Right cardiac atrium (tissue), 5 donors: ENCODE measurements around the gene TSPOAP1. TPM values are rescaled to one million over a fixed set of nuclear protein-coding genes. Genes with fewer than 3 reads are reported as not detected.

Experiments
- ATAC-seq, 2 donors: fragments of 200-7000 bp; cut with Tn5 transposase; one replicate each; pipeline versions ENCODE4 v1.8.0 to v1.9.1; 2020; ENCODE audit warnings: moderate library complexity in 2 of 2, mild to moderate bottlenecking in 1 of 2
- DNase-seq, 3 donors: peaks; one replicate each; pipeline ENCODE4 v3.0.0-alpha.2; 2020
- H3K27ac ChIP-seq: one replicate; pipeline ENCODE4 v1.5.1; 2013; ENCODE audit warnings: mild to moderate bottlenecking, low read length, control low read depth, moderate library complexity
- H3K27me3 ChIP-seq: one replicate; pipeline ENCODE4 v1.6.1; 2013; ENCODE audit not compliant: control insufficient read depth, insufficient read depth
- H3K4me1 ChIP-seq: one replicate; pipeline ENCODE4 v1.6.1; 2013; ENCODE audit warnings: low read length; ENCODE audit not compliant: control insufficient read depth, insufficient read depth
- H3K4me3 ChIP-seq: one replicate; pipeline ENCODE4 v1.5.1; 2013; ENCODE audit warnings: low read length, control low read depth
- H3K9me3 ChIP-seq: one replicate; pipeline ENCODE4 v1.6.1; 2013; ENCODE audit warnings: low read length; ENCODE audit not compliant: control insufficient read depth
- WGBS: extraction: QIAGEN DNeasy Blood & Tissue Kit; methylation state at CpG from one replicate; pipeline ENCODE4 v1.1.7; 2013; 5-methylcytosine and 5-hydroxymethylcytosine counted together
- intact Hi-C, 4 donors: fragments of 100-400 bp; cut with DNase I; formaldehyde crosslinking; loops; one replicate each; pipeline versions ENCODE4 v1.11.0 to v1.14.0; 2022 to 2023
- long read RNA-seq, 4 donors: library from polyadenylated mRNA; unstranded; transcript quantifications; one replicate each; pipeline ENCODE4 v2.0.0, GENCODE V29; 2020 to 2021
- polyA plus RNA-seq: library from polyadenylated mRNA; stranded (reverse); fragments of 200-250 nt; gene quantifications from one replicate; pipeline ENCODE4 v1.2.3, GENCODE V29; 2013
- total RNA-seq, 4 donors: library from RNA; stranded (reverse); fragmentation: NEBNext Ultra II Directional; extraction: Animal tissue kit (Norgen Biotek cat#: 25700); gene quantifications; one replicate each; pipeline ENCODE4 v1.2.1, GENCODE V29; 2021
- donor health status: healthy with polysubstance abuse.
- donor health status: DM: no; HTN: yes; CAD: no.
- donor health status: DM: no; HTN: no; CAD: no.
- donor health status: DM: no; HTN: yes; CAD: no; lungs with severe emphysema.
- donor health status: DM: yes; HTN: yes; CAD: no.

The TSPOAP1 gene
- total RNA-seq (10 to 100 TPM in 3 of 4 donors, 1 to 10 TPM in 1; 7.0 to 21.5 (median 19.2) TPM), polyA plus RNA-seq (13.0 TPM)
- long read RNA-seq, donor 1, full-length matches to known transcripts, result 2 of 31 reads
- long read RNA-seq, donor 1, partial matches to known transcripts, result 18 of 31 reads
- long read RNA-seq, donor 1, other reads (novel, unspliced or antisense), result 11 of 31 reads
- long read RNA-seq, donor 2, partial matches to known transcripts, result 7 of 18 reads
- long read RNA-seq, donor 2, other reads (novel, unspliced or antisense), result 9 of 18 reads
- long read RNA-seq, donor 3, full-length matches to known transcripts, result 1 of 19 reads
- long read RNA-seq, donor 3, partial matches to known transcripts, result 9 of 19 reads
- long read RNA-seq, donor 3, other reads (novel, unspliced or antisense), result 9 of 19 reads
- long read RNA-seq, donor 4, partial matches to known transcripts, result 14 of 24 reads
- long read RNA-seq, donor 4, other reads (novel, unspliced or antisense), result 9 of 24 reads

GRCh38 chr17:58328195-58329034 is at the start of gene TSPOAP1:
Gene TSPOAP1 (minus strand): TSS chr17:58328795. CDS start chr17:58327920, 875 bp downstream.
- Histone ChIP-seq H3K27me3 (no peaks in the 10 kb centered on the region), H3K4me3 (no peak within 1 kb of the TSS), H3K9me3 (no peaks in the 10 kb centered on the region), H3K27ac (no peak within 1 kb of the TSS), H3K4me1 (no peaks in the 10 kb centered on the region)
- intact Hi-C loops, result no loop called here
- no peak for ATAC-seq
- 20% methylated on average over 23 of the region's 23 CpGs for WGBS
- peak in 1 of 3 donors; percentile 56 for DNase-seq

GRCh38 chr17:58377661-58378060 is 49.1 kb upstream of the TSPOAP1 start:
- no peak for DNase-seq
- WGBS, result 80% methylated on average over 5 of the region's 5 CpGs
- no peaks in the 10 kb centered on the region for H3K4me1 ChIP-seq
- H3K4me3 ChIP-seq, result no peak overlapping the region
- H3K27ac ChIP-seq, result no peak overlapping the region
- no peaks in the 10 kb centered on the region for H3K9me3 ChIP-seq
- no peak for ATAC-seq
- H3K27me3 ChIP-seq, result no peaks in the 10 kb centered on the region
- intact Hi-C loops, result no loop called here

GRCh38 chr17:58377093-58377601 is 48.6 kb upstream of the TSPOAP1 start:
- intact Hi-C loops, result no loop called here
- no peaks in the 10 kb centered on the region for H3K27me3 ChIP-seq
- WGBS, result 67% methylated on average over 3 of the region's 3 CpGs
- DNase-seq, result no peak
- H3K9me3 ChIP-seq, result no peaks in the 10 kb centered on the region
- ATAC-seq, result no peak
- no peaks in the 10 kb centered on the region for H3K4me1 ChIP-seq
- H3K27ac ChIP-seq, result no peak overlapping the region
- H3K4me3 ChIP-seq, result no peak overlapping the region

- no peaks in the 10 kb centered on the region for H3K27me3 ChIP-seq
- DNase-seq (no peak), ATAC-seq (no peak)
- intact Hi-C loops, result no loop called here
- no peaks in the 10 kb centered on the region for H3K9me3 ChIP-seq
- 65% methylated on average over 4 of the region's 4 CpGs for WGBS
- H3K4me1 ChIP-seq, result no peaks in the 10 kb centered on the region
- no peak overlapping the region for H3K27ac ChIP-seq
- H3K4me3 ChIP-seq, result no peak overlapping the region
Measured at GRCh38 chr17:58376472-58377000, 47.9 kb upstream of the TSPOAP1 start.

GRCh38 chr17:58375811-58376210 is 47.2 kb upstream of the TSPOAP1 start:
- ATAC-seq (no peak), DNase-seq (no peak)
- Histone ChIP-seq H3K4me1 (no peaks in the 10 kb centered on the region), H3K27ac (no peak overlapping the region), H3K27me3 (no peaks in the 10 kb centered on the region), H3K4me3 (no peak overlapping the region), H3K9me3 (no peaks in the 10 kb centered on the region)
- intact Hi-C loops, result no loop called here
- 62% methylated on average over 2 of the region's 2 CpGs for WGBS

GRCh38 chr17:58375256-58375655 is 46.7 kb upstream of the TSPOAP1 start:
- H3K27me3 ChIP-seq, result no peaks in the 10 kb centered on the region
- 77% methylated on average over 5 of the region's 5 CpGs for WGBS
- no peaks in the 10 kb centered on the region for H3K9me3 ChIP-seq
- H3K4me1 ChIP-seq, result no peaks in the 10 kb centered on the region
- no peak overlapping the region for H3K4me3 ChIP-seq
- ATAC-seq (no peak), DNase-seq (no peak)
- no peak overlapping the region for H3K27ac ChIP-seq
- intact Hi-C loops, result no loop called here

GRCh38 chr17:58373923-58374322 is 45.3 kb upstream of the TSPOAP1 start:
- H3K9me3 ChIP-seq, result no peaks in the 10 kb centered on the region
- DNase-seq (no peak), ATAC-seq (no peak)
- no peak overlapping the region for H3K27ac ChIP-seq
- H3K27me3 ChIP-seq, result no peaks in the 10 kb centered on the region
- H3K4me3 ChIP-seq, result no peak overlapping the region
- 93% methylated on average over 1 of the region's 1 CpG for WGBS
- no peaks in the 10 kb centered on the region for H3K4me1 ChIP-seq
- intact Hi-C loops, result no loop called here

- H3K4me3 ChIP-seq, result no peak overlapping the region
- WGBS, result 82% methylated on average over 5 of the region's 5 CpGs
- H3K9me3 ChIP-seq, result no peaks in the 10 kb centered on the region
- no peaks in the 10 kb centered on the region for H3K27me3 ChIP-seq
- DNase-seq (no peak), ATAC-seq (no peak)
- H3K27ac ChIP-seq, result no peak overlapping the region
- no peaks in the 10 kb centered on the region for H3K4me1 ChIP-seq
- intact Hi-C loops, result no loop called here
Measured at GRCh38 chr17:58373003-58373402, 44.4 kb upstream of the TSPOAP1 start.

- intact Hi-C loops, result no loop called here
Measured at GRCh38 chr17:58371300-58371950, 42.8 kb upstream of the TSPOAP1 start.

GRCh38 chr17:58370716-58371115 is 42.1 kb upstream of the TSPOAP1 start:
- WGBS, result 78% methylated on average over 9 of the region's 9 CpGs
- intact Hi-C loops, result no loop called here
- ATAC-seq (no peak), DNase-seq (no peak)
- no peak overlapping the region for H3K27ac ChIP-seq
- no peaks in the 10 kb centered on the region for H3K27me3 ChIP-seq
- no peaks in the 10 kb centered on the region for H3K9me3 ChIP-seq
- no peak overlapping the region for H3K4me3 ChIP-seq
- no peaks in the 10 kb centered on the region for H3K4me1 ChIP-seq

More at GRCh38 chr17:58371300-58371950, 42.8 kb upstream of the TSPOAP1 start:
- DNase-seq (no peak), ATAC-seq (no peak)
- H3K9me3 ChIP-seq, result no peaks in the 10 kb centered on the region
- no peak overlapping the region for H3K27ac ChIP-seq
- H3K4me1 ChIP-seq, result no peaks in the 10 kb centered on the region
- H3K4me3 ChIP-seq, result no peak overlapping the region
- no peaks in the 10 kb centered on the region for H3K27me3 ChIP-seq
- WGBS, result 57% methylated on average over 6 of the region's 6 CpGs
